ENCODE results near the gene UBASH3B.

Gene UBASH3B

GRCh38 chr11:122755409-122755808 lies 99.9 kb downstream of the UBASH3B start:
- DNase-seq (ENCODE audit: low read depth): no peak

- DNase-seq (ENCODE audit: low read depth): no peak
Observed at GRCh38 chr11:122755941-122756340, 100.4 kb downstream of the UBASH3B start.

GRCh38 chr11:122756417-122756816 lies 100.9 kb downstream of the UBASH3B start:
- no peak for DNase-seq (ENCODE audit: low read depth)

- DNase-seq (ENCODE audit: low read depth): no peak
Observed at GRCh38 chr11:122757201-122757600, 101.7 kb downstream of the UBASH3B start.

- DNase-seq (ENCODE audit: low read depth): no peak
Observed at GRCh38 chr11:122758339-122758738, 102.8 kb downstream of the UBASH3B start.

- DNase-seq (ENCODE audit: low read depth): no peak
Observed at GRCh38 chr11:122758974-122759373, 103.5 kb downstream of the UBASH3B start.

GRCh38 chr11:122763108-122763507 lies 107.6 kb downstream of the UBASH3B start:
- no peak for DNase-seq (ENCODE audit: low read depth)

- no peak for DNase-seq (ENCODE audit: low read depth)
Observed at GRCh38 chr11:122764371-122765090, 109.0 kb downstream of the UBASH3B start.

GRCh38 chr11:122765487-122766131 lies 110.1 kb downstream of the UBASH3B start:
- no peak for DNase-seq (ENCODE audit: low read depth)

GRCh38 chr11:122769126-122769780 lies 113.7 kb downstream of the UBASH3B start:
- no peak for DNase-seq (ENCODE audit: low read depth)

- DNase-seq (ENCODE audit: low read depth): no peak
Observed at GRCh38 chr11:122772945-122773344, 117.4 kb downstream of the UBASH3B start.

- no peak for DNase-seq (ENCODE audit: low read depth)
Observed at GRCh38 chr11:122773781-122774266, 118.3 kb downstream of the UBASH3B start.

- DNase-seq (ENCODE audit: low read depth): no peak
Observed at GRCh38 chr11:122775675-122776271, 120.3 kb downstream of the UBASH3B start.

GRCh38 chr11:122776546-122776945 lies 121.0 kb downstream of the UBASH3B start:
- no peak for DNase-seq (ENCODE audit: low read depth)

GRCh38 chr11:122777343-122777742 lies 121.8 kb downstream of the UBASH3B start:
- DNase-seq (ENCODE audit: low read depth): no peak

GRCh38 chr11:122778148-122778547 lies 122.6 kb downstream of the UBASH3B start:
- no peak for DNase-seq (ENCODE audit: low read depth)

- DNase-seq (ENCODE audit: low read depth): no peak
Observed at GRCh38 chr11:122779047-122779629, 123.6 kb downstream of the UBASH3B start.

GRCh38 chr11:122780296-122780949 lies 124.9 kb downstream of the UBASH3B start:
- no peak for DNase-seq (ENCODE audit: low read depth)

- peak; percentile 27 for DNase-seq (ENCODE audit: low read depth)
Observed at GRCh38 chr11:122781378-122782195, 126.1 kb downstream of the UBASH3B start.

- no peak for DNase-seq (ENCODE audit: low read depth)
Observed at GRCh38 chr11:122782222-122782621, 126.7 kb downstream of the UBASH3B start.

All from HS-27A (cell line).